GM12878 (cell line): Measurements from ENCODE around the gene CHCHD6.

Experiments
- BRCA1 ChIP-seq: IDR thresholded peaks from 2 replicates; pipeline ENCODE4 v1.6.1; 2011; ENCODE audit warnings: low read depth, low read length, improper control_type of control experiment
- CREM ChIP-seq: IDR thresholded peaks from 2 replicates; pipeline ENCODE4 v1.6.1; 2014; ENCODE audit warnings: antibody characterized with exemption, low read depth
- CTCF ChIP-seq, 3 experiments: IDR thresholded peaks in 2 of 3; conservative IDR thresholded peaks in 1 of 3; 2 replicates each; pipeline ENCODE4 v1.5.1; 2011; ENCODE audit warnings: low read depth in 3 of 3, low read length in 3 of 3, mild to moderate bottlenecking in 3 of 3, control low read depth in 2 of 3, moderate library complexity in 2 of 3, inconsistent platforms in 1 of 3, mixed read lengths in 1 of 3; ENCODE audit not compliant: control insufficient read depth in 2 of 3, insufficient read depth in 1 of 3; ENCODE audit errors: extremely low read depth in 1 of 3
- EP300 ChIP-seq, 2 experiments: fragments of 150-350 bp in 1 of 2; IDR thresholded peaks; 2 replicates each; pipeline ENCODE4 v1.6.1; 2011 to 2012; ENCODE audit warnings: low read depth in 2 of 2, low read length in 2 of 2, borderline replicate concordance in 1 of 2, improper control_type of control experiment in 1 of 2, inconsistent platforms in 1 of 2; ENCODE audit not compliant: control insufficient read depth in 1 of 2
- JUND ChIP-seq: IDR thresholded peaks from 2 replicates; pipeline ENCODE4 v1.6.1; 2012; ENCODE audit warnings: low read depth, mild to moderate bottlenecking, low read length, improper control_type of control experiment, moderate library complexity
- NR2C2 ChIP-seq: IDR thresholded peaks from 2 replicates; pipeline ENCODE4 v1.6.1; 2011; ENCODE audit warnings: borderline replicate concordance, low read depth; ENCODE audit not compliant: control insufficient read depth, insufficient read length
- POLR2A ChIP-seq: IDR thresholded peaks from 2 replicates; pipeline ENCODE4 v1.6.1; 2011; ENCODE audit warnings: low read depth, mild to moderate bottlenecking, low read length
- RAD21 ChIP-seq: IDR thresholded peaks from 2 replicates; pipeline ENCODE4 v1.6.1; 2011; ENCODE audit warnings: mild to moderate bottlenecking, low read depth, low read length, moderate library complexity; ENCODE audit not compliant: insufficient read depth
- RFX5 ChIP-seq: IDR thresholded peaks from 2 replicates; pipeline ENCODE4 v1.6.1; 2011; ENCODE audit warnings: low read depth, low read length, improper control_type of control experiment
- YY1 ChIP-seq: IDR thresholded peaks from 2 replicates; pipeline ENCODE4 v1.6.1; 2011; ENCODE audit warnings: low read depth, mild to moderate bottlenecking, low read length
- ZNF687 ChIP-seq: fragments of 450-650 bp; IDR thresholded peaks from 2 replicates; pipeline ENCODE4 v1.6.1; 2017; ENCODE audit warnings: mild to moderate bottlenecking, moderate library complexity

DNA sequence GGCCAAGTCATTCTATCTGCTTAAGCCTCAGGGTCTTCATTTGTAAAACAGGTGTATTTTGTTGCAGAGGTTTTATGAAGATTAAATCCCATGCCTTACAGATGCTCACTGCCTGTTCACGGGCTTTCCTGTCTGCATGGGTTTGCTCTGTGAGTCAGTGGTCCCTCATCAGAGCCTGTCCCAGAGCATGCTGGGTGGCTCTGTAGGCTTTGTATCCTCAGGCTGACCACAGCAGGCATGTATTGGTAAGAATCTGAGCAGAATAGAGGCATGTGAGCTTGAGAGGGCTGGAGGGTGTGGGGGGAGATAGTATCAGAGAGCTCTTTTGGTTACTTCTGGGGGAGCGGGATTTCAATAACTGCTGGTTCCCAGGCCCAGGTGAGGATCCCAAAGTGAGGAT lies 233.5 kb downstream of the CHCHD6 start:
- TF ChIP-seq RFX5 (no peak), YY1 (no peak), CTCF (IDR thresholded peaks at IDR 0.05 in 2 of 3, conservative IDR thresholded peaks at IDR 0.05 in 1 of 3; ENCODE audit: control insufficient read depth in 2 of 3, extremely low read depth in 1 of 3, insufficient read depth in 1 of 3, low read depth in 3 of 3, low read length in 3 of 3) (no peak), BRCA1 (no peak), EP300 (IDR thresholded peaks at IDR 0.05; ENCODE audit: borderline replicate concordance in 1 of 2, control insufficient read depth in 1 of 2, low read depth in 2 of 2, low read length in 2 of 2) (no peak), JUND (no peak), ZNF687 (no peak), POLR2A (no peak), CREM (no peak), NR2C2 (no peak), RAD21 (no peak)
